ENCODE data around the gene LRP10.

GRCh38 chr14:22846811-22847307 is 24.7 kb upstream of the LRP10 start:
- TF ChIP-seq, protein P1, sequence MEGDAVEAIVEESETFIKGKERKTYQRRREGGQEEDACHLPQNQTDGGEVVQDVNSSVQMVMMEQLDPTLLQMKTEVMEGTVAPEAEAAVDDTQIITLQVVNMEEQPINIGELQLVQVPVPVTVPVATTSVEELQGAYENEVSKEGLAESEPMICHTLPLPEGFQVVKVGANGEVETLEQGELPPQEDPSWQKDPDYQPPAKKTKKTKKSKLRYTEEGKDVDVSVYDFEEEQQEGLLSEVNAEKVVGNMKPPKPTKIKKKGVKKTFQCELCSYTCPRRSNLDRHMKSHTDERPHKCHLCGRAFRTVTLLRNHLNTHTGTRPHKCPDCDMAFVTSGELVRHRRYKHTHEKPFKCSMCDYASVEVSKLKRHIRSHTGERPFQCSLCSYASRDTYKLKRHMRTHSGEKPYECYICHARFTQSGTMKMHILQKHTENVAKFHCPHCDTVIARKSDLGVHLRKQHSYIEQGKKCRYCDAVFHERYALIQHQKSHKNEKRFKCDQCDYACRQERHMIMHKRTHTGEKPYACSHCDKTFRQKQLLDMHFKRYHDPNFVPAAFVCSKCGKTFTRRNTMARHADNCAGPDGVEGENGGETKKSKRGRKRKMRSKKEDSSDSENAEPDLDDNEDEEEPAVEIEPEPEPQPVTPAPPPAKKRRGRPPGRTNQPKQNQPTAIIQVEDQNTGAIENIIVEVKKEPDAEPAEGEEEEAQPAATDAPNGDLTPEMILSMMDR (IDR thresholded peaks at IDR 0.05; ENCODE audit: poor library complexity) = no peak
- TF ChIP-seq EZH2 (IDR thresholded peaks at IDR 0.05; ENCODE audit: borderline replicate concordance) = no peak

Measured in hepatocyte (in vitro differentiated cells).